Measurements from ENCODE around the gene STARD3. TPM values are rescaled to one million over a fixed set of nuclear protein-coding genes. Genes with fewer than 3 reads are reported as not detected.
A peak's percentile ranks its signal among the peaks of the same experiment; 100 is the strongest.

Gene STARD3
- total and polyA plus RNA-seq, 9 of the 15 experiments (the other 6 are each of a cell fraction or from before 2014, with no cell fraction given): 0.63 to 87.0 (median 46.0) TPM

DNA sequence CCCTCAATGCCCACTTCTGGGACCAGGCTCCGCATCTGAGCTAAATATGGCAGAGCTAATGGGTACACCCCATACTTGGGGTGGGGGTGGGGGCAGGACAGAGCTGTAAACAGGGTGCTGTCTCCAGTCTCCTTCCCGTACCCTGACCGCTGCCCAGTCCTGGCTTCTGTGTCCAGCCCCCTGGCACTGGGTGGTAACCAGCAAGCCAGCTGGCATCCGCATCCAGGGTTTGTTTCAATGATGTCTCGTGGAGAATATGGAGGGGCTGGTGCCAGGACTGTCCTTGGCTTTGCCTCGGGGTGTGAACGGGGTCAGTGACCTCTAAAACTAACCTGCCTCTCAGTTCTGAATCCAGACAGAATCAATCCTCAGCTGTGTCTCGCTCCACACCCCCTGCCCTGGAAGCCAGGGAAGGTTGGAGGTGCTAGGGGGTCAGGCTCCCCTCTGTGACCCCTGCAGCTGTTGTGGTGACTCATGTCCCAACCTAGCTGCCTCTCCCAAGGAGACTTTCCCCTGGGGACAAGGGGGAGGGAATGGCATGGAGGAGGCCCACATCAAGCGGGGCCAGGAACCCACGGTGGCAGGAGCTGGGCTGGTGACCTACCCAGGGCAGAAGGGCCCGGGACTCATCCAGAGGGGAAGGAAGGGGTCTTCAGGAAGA lies 29.8 kb downstream of the STARD3 start (continued):
- TF ChIP-seq, protein P1, sequence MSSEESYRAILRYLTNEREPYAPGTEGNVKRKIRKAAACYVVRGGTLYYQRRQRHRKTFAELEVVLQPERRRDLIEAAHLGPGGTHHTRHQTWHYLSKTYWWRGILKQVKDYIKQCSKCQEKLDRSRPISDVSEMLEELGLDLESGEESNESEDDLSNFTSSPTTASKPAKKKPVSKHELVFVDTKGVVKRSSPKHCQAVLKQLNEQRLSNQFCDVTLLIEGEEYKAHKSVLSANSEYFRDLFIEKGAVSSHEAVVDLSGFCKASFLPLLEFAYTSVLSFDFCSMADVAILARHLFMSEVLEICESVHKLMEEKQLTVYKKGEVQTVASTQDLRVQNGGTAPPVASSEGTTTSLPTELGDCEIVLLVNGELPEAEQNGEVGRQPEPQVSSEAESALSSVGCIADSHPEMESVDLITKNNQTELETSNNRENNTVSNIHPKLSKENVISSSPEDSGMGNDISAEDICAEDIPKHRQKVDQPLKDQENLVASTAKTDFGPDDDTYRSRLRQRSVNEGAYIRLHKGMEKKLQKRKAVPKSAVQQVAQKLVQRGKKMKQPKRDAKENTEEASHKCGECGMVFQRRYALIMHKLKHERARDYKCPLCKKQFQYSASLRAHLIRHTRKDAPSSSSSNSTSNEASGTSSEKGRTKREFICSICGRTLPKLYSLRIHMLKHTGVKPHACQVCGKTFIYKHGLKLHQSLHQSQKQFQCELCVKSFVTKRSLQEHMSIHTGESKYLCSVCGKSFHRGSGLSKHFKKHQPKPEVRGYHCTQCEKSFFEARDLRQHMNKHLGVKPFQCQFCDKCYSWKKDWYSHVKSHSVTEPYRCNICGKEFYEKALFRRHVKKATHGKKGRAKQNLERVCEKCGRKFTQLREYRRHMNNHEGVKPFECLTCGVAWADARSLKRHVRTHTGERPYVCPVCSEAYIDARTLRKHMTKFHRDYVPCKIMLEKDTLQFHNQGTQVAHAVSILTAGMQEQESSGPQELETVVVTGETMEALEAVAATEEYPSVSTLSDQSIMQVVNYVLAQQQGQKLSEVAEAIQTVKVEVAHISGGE (CRISPR knock-in tag; IDR thresholded peaks at IDR 0.05): peak in 1 of 3 experiments; percentile 52; a peak in 1 of 6 replicates
- TF ChIP-seq CBX8 (IDR thresholded peaks at IDR 0.05; ENCODE audit: borderline replicate concordance, extremely low read depth, low read depth, low read length, poor library complexity, severe bottlenecking) (no peak), MYC (IDR thresholded peaks at IDR 0.05; ENCODE audit: low read depth, low read length) (no peak), MYC (CRISPR knock-in tag; IDR thresholded peaks at IDR 0.05; ENCODE audit: borderline replicate concordance, low read depth) (no peak), BACH1 (tag; IDR thresholded peaks at IDR 0.05) (peak; percentile 56; the same call in 1 of the 2 replicates), ZBTB7A (IDR thresholded peaks at IDR 0.05; ENCODE audit: borderline replicate concordance, control insufficient read depth, low read depth, low read length) (peak; percentile 89), ZNF324 (CRISPR knock-in tag; IDR thresholded peaks at IDR 0.05) (0 out of 2 replicates have a peak, but pooled peaks have one; percentile 56), PRMT5 (CRISPR knock-in tag; IDR thresholded peaks at IDR 0.05) (no peak), NR1H2 (CRISPR knock-in tag; IDR thresholded peaks at IDR 0.05) (0 out of 2 replicates have a peak, but pooled peaks have one; percentile 12), POLR2AphosphoS5 (IDR thresholded peaks at IDR 0.05; ENCODE audit: control insufficient read depth, insufficient read depth, low read depth, low read length) (peak; percentile 22; the same call in 1 of the 2 replicates), NR2C2 (CRISPR knock-in tag; IDR thresholded peaks at IDR 0.05) (no peak), NR2C2 (tag; IDR thresholded peaks at IDR 0.05) (peak; percentile 77), FIP1L1 (IDR thresholded peaks at IDR 0.05; ENCODE audit: low read depth, low read length, poor library complexity, severe bottlenecking) (no peak), PATZ1 (CRISPR knock-in tag; IDR thresholded peaks at IDR 0.05; ENCODE audit: borderline replicate concordance) (no peak), DACH1 (IDR thresholded peaks at IDR 0.05; ENCODE audit: partially characterized antibody) (peak; percentile 76), CBFA2T3 (IDR thresholded peaks at IDR 0.05) (peak; percentile 32; the same call in 1 of the 2 replicates)
- TF ChIP-seq, protein P2, sequence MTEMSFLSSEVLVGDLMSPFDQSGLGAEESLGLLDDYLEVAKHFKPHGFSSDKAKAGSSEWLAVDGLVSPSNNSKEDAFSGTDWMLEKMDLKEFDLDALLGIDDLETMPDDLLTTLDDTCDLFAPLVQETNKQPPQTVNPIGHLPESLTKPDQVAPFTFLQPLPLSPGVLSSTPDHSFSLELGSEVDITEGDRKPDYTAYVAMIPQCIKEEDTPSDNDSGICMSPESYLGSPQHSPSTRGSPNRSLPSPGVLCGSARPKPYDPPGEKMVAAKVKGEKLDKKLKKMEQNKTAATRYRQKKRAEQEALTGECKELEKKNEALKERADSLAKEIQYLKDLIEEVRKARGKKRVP (CRISPR knock-in tag; IDR thresholded peaks at IDR 0.05): no peak
- TF ChIP-seq, protein P3, sequence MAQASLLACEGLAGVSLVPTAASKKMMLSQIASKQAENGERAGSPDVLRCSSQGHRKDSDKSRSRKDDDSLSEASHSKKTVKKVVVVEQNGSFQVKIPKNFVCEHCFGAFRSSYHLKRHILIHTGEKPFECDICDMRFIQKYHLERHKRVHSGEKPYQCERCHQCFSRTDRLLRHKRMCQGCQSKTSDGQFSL (CRISPR knock-in tag; IDR thresholded peaks at IDR 0.05): 0 out of 2 replicates have a peak, but pooled peaks have one; percentile 20
- TF ChIP-seq, protein P3 (tag; IDR thresholded peaks at IDR 0.05): no peak
